Peyer's patch (tissue), 4 donors: ENCODE data around the gene PRLH.

Experiments used
- POLR2A ChIP-seq, 2 donors: fragments of 450-650 bp; IDR thresholded peaks; one replicate each; pipeline ENCODE4 v1.5.1; 2017; ENCODE audit warnings: antibody characterized with exemption in 2 of 2, mild to moderate bottlenecking in 2 of 2, moderate library complexity in 2 of 2
- TF ChIP-seq, protein P1 (sequence below), 6 experiments: fragments of 450-650 bp in 4 of 6; fragments of 200-600 bp in 2 of 6; sonication (generic) in 1 of 6; IDR thresholded peaks; one replicate each; pipeline ENCODE4 v1.5.1; 2017 to 2019; ENCODE audit warnings: antibody characterized with exemption in 6 of 6, mild to moderate bottlenecking in 3 of 6, moderate library complexity in 1 of 6

DNA sequence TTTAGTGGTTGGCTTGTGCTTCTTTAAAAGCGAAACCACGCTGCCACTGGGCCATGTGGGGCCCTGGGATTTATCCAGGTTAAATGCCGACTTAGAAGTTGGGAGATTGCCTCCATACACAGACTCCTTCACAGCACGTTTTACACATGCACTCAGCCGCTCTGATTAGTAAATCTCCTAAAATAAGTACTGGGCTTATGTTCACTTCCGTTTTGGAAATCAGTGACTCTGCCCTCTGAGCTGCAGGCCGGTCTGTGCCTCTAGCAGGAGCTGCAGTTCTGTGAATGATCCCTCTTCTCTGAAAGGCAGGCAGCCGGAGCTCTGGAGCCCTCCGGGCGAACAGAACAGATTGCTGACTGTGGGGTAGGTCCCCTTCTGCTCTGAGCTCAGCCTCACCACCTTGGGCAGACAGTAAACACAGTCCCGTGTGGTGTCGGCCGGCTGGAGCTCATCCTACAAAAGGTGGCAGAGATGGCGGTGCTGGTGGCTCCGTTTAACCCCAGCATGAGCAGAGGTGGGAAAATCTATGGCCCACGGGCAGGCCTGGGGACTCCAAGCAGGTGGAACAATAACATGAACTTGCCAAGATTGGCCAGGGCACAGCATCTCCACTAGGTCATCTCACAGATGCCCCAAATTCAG, 34.0 kb downstream of the PRLH start:
- TF ChIP-seq, protein P1, sequence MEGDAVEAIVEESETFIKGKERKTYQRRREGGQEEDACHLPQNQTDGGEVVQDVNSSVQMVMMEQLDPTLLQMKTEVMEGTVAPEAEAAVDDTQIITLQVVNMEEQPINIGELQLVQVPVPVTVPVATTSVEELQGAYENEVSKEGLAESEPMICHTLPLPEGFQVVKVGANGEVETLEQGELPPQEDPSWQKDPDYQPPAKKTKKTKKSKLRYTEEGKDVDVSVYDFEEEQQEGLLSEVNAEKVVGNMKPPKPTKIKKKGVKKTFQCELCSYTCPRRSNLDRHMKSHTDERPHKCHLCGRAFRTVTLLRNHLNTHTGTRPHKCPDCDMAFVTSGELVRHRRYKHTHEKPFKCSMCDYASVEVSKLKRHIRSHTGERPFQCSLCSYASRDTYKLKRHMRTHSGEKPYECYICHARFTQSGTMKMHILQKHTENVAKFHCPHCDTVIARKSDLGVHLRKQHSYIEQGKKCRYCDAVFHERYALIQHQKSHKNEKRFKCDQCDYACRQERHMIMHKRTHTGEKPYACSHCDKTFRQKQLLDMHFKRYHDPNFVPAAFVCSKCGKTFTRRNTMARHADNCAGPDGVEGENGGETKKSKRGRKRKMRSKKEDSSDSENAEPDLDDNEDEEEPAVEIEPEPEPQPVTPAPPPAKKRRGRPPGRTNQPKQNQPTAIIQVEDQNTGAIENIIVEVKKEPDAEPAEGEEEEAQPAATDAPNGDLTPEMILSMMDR (IDR thresholded peaks at IDR 0.05): no peak
- TF ChIP-seq POLR2A (IDR thresholded peaks at IDR 0.05): no peak
